SIG-M5 (cell line): Measurements from ENCODE around the gene RASSF4.

Source experiments
- DNase-seq: peaks from one replicate; lab custom pipeline; 2025; lab: John Stamatoyannopoulos, UW

Gene RASSF4

DNA sequence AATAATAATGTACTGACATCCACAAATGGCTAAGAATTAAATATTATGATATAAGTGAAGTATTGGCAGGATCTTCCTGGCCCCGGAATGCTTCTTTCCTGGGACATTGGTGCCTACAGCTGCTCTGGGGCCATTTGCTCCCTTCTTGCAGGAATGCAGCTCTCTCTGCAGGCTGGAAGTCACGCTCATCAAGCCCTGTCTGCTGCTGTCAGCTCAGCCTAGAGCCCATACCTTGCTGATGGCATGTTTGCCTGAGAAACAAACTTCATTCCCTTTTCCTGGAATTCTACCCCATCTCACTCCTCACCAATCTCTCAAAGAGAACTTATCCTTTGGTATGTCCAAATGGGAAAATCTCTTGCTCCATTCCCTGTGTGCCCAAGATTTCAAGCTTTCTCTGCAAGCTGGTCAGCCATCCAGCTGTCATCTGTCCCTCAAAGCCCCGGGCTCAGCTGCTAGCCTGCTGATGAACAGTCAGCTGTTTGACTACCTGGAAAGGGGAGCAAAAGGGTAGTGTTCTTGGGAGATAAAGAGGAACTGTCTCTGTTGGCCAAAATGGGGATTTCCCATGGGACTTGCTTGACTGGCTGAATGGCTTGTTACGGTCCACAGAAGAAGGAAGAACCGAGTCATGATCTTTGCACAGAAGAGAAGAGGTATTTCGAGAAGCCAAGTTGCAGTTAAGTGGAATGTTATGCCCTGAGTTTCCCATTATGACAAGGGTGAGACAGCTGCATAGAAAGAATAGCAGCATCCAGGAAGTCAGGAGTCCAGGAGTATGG lies 12.0 kb upstream of the RASSF4 start:
- DNase-seq, result no peak

DNA sequence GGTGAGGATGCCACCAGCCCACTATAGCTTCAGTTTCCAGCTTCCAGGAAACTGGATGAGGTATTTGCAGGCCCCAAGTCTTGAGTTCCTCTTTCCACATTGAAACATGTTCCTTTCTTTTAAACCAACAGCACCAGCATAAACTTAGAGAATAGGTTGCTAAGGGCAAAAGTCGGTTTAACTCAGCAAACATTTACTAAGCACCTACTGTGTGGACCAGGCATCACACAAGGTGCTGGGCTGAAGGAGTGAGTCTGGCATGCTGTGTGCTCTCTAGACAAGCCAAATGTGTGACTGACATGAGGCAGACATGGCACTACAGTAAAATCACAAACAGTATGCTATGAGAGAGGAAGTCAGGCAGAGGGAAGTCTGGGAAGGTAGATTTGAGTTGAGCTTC lies 11.0 kb upstream of the RASSF4 start:
- no peak for DNase-seq

DNA sequence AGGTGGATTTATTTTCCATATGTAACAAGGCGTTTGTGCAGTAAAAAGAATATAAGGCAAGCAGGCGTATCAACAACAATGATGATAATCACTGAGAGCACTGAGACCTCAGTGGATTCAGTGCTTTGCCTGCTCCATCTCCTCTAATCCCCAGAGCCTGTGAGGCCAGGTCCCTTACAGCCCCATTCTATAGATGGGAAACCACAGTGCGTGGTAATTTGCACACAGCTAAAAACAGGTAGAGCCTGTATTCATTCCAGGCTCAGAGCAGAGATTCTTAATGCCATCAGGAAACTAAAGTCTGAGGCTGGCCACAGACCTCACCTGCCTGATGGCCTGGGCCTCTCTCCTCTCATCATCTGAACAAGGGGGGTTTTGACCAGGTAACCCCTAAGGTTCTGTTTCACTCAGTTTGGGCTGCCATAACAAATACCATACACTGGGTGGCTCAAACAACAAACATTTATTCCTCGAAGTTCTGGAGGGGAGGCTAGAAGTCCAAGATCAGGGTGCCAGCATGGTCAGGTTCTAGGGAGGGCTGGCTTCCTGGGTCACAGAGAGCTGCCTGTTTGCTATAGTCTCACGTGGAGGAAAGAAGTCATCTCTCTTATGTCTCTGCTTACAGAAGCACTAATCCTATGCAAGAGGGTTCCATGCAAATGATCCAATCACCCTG lies 10.3 kb upstream of the RASSF4 start:
- DNase-seq, result no peak

DNA sequence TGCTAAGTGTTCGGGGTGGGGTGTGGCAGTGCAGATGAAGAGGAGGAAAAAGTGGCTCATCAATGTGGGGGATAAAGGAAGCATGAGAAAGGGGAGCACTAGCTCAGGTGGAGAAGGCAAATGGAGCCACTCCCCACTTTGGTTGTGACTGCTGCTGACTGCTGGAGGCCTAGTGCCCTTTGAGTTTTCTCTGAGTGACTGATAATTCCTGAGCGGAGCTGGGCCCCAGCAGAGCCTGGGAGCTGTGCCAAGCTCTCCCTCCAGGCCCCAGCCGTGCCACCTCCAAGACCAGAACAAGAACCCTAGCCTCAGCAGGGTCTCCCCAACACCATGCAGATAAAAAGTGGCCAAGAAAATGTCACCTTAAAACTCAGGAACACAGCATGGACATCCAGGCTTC lies 9.7 kb upstream of the RASSF4 start:
- no peak for DNase-seq

DNA sequence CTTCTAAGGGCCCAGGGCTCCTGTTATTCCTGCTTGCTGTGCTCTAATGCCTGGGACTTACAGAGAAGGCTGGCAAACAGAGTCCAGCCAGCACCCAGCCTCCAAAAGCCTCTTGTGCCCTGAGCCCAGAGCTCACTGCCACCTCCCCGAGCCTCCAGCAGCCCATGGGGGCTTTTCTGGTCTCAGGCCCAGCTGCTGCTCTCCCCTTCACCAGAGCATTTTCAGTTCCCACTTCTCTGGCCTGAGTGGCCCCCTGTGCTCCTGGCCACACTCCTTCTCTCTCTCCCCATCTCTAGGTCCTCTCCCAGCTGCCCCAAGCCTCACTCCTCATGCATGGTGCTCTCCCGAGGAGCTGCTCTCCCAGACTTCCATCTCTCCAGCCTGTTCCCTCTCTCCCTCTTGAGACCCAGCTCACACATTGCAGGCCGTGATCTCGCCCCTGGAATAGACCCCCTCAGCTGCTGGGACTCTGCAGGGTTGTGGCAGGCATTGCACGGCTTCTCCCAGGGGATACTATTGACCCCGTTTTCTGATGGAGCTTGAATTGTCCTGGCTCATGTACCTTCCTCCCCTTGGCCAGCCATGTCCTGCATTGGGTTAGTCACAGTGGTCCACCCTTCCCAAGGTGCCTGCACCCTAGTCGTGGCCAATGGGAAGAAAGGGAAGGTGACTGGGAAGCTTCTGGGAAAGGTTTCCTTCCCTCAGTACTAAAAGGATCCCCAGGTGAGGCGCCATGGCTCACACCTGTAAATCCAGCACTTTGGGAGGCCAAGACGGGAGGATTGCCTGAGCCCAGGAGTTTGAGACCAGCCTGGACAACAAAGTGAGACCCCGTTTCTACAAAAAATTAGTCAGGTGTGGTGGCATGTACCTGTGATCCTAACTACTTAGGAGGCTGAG lies 9.0 kb upstream of the RASSF4 start:
- DNase-seq, result no peak

DNA sequence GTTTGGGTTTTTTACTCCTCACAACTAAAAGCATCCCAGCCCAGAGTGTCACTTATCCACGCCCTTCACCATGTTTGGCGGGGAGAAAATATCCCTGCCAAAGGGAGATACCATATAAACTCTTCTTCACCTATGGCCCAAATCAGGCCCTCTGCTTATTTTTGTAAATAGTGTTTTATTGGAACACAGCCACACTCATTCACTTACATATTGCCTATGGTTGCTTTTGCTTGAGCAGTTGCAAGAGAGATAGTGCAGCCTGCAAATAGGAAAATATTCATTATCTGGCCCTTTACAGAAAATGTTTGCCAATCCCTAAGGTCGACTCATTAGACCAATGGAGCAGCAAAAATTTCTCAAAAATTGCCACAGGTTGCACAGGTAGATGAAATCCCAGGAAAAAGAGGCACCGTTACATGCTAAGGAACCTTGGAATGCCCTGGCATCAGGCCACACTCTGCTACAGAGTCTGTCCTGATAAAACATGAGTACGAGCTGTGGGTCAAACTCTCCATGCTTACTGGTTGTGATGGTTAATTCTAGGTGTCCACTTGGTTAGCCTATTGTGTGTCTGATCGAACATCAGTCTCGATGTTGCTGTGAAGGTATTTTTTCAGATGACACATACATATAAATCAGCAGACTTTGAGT lies 7.9 kb upstream of the RASSF4 start:
- no peak for DNase-seq

DNA sequence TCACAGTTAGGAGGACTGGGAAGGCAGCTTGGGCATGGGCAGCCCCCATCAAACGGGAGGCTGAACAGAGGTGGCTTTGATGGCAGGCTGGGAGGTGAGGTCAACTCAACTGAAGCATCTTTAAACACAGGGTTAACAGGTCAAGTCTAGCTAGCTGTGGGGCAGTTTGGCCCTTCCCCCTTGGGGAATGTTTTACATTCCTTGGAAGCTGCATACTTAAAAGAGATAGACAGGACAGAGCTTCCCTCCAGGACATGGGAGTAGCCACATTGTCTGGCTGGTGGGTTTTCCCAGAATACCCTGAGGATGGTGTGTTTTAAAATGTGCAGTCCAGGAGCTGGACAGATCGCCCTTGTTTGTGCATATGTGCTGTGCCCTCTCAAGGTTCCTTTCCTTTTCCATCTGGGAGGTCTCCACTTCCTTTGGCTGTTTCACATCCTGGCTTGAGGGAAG lies 6.8 kb upstream of the RASSF4 start:
- no peak for DNase-seq

DNA sequence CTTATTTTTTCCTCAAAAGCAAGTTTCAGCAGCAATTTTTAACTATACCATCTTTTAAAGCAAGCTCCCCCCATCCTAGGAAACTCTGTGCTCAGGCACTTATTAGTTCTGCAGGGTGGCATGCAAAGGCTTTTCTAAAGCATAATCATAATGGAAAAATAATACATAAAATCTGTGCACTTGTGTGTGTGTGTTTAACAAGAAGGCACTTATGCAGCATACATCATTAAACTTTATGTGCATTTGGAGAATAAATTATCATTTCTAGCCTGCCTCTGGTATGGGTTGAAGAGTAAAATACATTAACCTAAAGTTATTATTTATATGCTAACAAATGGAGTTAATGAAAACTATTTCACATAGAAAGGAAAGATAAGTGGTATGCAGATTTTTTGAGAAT lies 5.6 kb upstream of the RASSF4 start:
- DNase-seq, result no peak

DNA sequence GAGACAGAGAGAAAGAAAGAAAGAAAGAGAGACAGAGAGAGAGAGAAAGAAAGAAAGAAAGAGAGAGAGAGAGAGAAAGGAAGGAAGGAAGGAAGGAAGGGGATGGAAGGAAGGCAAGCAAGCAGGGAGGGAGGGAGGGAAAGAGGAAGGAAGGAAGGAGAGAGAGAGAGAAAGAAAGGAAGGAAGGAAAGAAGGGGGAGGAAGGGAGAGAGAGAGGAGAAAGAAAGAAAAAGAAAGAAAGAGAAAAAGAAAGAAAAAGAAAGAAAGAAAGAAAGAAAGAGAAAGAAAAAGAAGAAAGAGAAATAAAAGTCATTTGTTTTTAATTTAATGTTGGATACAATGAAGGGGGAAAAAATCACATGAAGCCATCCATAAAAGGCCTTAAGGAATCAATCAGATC lies 4.6 kb upstream of the RASSF4 start:
- DNase-seq, result no peak

DNA sequence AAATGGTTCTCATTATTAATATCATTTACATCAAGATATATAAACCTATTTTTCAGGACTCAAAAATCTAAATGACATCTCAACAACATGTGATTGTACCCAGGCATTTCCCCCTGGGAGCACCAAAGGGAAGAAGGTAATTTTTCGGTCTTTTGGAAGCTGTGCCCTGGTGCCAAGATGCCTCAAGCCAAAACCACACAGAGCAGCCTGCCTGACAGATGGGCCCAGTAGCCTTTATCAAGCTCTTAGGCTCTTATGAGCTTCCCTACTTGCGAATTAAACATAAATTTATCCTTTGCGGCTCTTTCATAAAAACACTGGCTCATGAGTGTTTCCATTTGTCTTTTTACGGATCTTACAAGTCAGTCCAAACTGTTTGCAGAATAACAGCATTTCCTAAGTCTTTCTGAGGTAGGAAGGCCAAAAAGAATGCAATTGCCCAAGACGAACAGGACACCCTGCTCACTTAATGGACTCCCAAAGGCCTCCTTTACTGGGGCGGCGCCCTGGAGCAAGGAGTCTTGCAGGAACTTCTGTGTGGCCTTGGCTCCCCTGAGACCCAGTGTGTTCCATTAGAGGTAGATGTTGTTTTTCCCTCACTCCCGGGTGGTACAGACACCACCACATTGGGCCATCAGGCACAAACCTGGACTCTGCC lies 4.1 kb upstream of the RASSF4 start:
- DNase-seq, result no peak

DNA sequence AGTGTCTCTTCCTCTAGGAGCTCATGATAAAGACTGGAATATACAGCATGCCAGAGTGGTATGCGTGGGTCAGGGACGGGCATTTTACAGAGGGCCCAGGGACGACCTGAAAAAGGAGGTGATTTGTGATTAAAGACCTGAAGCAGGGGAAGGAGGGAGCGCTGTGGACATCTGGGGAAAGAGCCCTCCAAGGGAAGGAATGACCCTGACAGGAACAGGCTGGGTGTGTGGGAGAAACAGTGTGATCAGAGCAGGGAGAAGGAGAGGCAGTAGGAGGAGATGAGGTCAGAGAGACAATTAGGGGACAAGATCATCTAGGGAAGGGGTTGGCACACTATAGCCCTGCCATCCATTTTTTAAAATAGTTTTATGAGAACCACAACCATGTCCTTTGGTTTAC lies 3.4 kb upstream of the RASSF4 start:
- DNase-seq, result no peak

DNA sequence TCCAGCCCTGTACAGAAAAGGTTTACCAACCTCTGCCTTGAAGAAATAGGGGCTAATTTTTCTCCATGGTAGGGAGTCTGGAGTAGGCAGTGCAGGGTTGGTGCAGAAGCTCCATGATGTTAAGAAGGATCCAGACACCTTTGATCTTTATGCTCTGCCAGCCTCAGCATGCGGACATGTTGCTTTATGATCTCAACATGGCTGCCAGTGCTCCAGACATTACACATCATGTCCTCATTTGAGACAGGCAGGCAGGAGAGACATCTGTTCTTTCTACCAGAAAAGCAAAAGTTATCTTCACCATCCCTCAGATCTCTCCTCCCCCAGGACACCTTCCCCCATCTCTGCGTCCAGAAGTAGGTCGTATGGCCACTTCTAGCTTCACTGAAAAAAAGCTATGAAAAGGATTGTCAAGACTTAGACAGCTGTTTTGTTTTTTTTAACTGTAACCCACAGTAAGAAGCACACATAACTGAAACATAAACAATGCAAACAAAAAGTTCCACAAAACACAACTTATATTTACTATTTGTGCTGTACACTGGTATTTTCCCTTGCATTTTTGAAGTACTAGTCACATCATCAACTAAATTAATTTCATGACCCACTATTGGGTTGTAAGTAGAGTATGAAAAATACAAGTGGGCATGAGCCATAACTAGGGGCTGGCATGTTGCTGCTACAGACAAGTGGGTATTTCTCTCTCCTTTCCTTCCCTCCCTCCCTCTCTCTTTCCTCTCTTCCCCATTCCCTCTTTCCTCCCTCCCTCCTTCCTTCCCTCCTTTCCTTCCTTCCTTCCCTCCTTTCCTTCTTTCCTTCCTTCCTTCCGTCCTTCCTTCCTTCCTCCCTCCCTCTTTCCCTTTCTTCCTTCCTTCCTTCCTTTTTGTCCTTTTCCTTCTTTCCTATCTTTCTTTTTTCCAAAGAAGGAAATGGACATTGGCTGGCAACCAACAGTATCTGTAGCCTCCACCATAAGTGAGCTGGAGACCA lies 2.6 kb upstream of the RASSF4 start:
- DNase-seq, result no peak

DNA sequence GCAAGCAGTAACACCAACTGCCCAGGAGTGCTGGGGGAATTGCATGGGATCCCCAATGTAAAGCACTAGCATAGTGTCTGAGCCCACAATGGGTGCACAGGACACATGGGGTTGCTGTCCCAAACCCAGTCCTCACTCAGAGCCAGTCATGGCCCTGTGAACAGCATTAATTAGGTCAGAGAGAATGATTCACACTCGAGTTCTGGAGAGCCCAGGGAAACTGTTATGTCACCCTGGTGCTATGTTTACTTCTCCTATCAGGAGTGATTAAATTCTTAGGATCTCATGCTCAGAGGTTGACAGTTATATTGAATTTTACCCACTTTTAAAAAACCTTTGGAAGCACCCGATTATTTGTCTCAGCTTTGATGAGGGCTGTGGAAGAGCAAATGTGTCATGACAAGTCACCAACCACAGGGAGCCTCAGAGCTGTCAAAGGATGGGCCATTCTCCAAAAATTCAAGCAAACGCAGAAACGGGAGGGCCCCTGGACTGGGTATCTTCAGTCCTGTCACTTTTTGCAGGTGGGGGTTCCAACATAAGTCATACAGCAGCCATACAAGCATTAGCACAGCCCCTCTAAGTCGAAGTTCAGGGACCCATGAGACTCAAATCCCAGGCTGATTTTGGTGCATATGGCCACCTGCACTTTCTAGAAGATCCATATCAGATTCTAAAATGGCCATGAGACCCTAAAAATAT lies 1.3 kb upstream of the RASSF4 start:
- DNase-seq, result no peak

DNA sequence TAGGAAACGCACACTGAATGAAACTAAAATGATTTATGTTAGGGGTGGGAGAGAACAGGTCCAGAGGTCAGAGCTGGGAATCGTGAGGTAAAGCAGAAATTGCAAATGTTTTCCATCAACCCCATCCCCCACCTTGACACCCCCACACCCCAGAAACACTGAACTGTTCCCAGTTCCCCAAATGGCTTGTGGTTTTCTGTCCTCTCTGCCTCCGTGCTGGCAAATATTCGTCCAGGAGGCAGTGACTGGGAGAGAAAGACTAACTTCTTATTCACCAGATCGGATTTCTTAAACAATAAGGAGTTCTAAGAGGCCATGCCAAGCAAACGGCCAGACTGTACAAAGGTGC lies 730 bp upstream of the RASSF4 start:
- no peak for DNase-seq

DNA sequence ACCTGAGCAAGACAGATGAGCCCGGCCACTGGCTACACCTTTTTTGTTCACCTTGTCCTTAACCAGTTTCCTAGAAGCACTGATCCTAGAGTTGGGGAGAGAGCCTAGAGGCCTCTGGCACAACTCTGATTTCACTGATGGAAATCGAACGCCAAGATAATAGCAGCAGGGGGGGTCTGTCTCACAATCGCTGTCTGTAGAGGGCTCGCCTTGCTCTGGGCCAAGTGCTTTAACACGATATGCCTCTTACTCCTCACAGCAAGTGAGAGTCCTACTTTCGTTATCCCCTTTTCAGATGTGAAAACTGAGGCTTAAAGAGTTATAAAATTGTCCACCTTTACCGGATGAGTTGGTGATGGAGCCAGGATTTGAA lies 472 bp downstream of the RASSF4 start:
- no peak for DNase-seq

DNA sequence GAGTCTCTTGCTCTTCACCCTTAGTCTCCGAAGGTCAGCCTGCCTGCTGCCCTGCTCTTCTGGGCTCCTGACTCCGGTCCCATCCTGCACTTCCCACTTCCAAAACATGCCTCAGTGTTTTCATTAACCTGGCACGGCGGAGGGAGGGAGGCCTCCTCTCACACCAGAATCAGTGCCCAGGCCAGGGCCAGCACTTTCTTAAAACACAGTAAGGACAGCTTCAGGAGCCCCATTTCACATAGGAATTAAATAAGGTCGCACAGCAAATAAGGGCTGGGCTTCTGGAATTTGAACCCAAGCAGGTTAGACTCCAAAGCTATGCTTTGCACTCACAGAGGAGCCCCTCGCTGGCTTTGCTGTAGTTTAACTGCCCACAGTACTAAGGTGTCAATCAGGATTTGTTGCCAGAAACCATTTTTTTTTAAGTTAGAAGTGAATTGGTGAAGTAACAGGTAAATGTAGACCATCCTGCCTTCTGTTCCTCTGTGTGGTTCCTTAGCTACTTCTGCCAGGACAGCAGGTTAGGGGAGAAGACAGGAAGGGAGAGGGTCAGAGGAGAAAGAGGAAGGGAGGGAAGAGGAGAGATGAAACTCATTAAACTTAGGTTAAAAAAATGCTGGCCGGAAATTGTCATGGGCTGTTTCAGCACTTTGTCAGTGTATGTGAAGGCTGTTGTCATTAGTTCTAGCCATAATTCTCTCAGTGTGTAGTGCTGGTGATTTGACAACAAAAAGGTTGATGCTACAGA lies 1.1 kb downstream of the RASSF4 start:
- no peak for DNase-seq

DNA sequence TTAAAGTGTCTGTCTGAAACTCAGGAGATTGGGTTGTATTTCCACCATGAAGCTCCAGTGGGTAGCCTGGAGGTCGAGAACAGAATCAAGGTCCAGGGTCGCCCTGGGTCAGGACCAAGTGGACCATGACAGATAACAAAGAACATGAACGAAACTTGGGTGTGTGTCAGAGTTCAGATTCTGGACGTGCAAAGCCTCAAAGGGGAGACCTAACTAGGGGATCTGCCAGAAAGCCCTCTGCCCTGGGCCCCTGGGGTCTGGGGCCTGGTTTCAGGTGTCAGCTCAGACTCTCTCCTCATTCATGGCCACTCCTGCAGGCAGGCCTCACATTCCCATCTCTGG lies 1.6 kb downstream of the RASSF4 start:
- no peak for DNase-seq

DNA sequence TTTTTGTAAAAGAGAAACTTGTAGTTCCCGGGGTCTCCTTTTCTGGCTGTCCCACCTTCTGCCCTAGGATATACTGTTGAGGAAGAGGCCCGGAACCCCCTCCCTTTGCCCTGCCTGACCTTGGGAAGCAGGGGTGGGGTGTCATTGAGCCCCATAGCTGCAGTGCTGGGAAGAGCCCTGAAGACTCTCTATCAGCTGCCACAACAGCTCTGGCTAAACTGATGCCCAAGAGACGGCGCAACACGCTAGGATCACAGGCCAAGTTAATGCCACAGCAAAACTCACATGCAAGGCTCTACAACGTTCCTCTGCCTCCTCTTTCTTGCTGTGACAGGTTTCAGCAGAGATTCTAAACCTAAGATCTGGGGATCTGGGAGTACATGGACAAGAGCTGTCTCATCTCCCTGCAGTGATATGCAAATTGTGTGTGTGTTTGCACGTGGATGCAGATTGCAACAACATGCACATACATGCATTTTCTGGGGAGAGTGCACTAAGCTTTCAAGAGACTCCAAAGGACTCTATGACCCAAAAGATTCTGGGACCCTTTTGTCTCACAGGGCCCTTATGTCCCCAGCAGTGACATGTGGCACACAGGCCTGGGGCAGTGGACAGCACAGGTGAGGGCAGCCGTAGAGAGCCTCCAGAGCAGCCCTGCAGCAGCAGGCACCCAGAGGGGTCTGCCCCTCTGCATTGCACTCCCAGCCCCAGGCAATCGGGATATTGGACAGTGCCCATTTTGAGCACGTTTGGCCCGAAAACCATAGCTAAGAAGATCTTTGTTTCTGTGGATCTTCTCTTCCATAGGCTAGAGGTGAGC lies 2.5 kb downstream of the RASSF4 start:
- DNase-seq, result no peak
